Epithelial cell of esophagus (primary cell): Measurements from ENCODE around the gene FAR2.

Experiments
- DNase-seq: peaks from one replicate; pipeline ENCODE4 v3.0.0; 2010; ENCODE audit warnings: low read depth
- H3K4me3 ChIP-seq: 2 replicates; pipeline ENCODE4 v1.5.1; 2011; ENCODE audit warnings: mild to moderate bottlenecking, low read length, control low read depth
- TF ChIP-seq, protein P1 (sequence below): IDR thresholded peaks from 2 replicates; pipeline ENCODE4 v1.5.1; 2011; ENCODE audit warnings: low read depth, mild to moderate bottlenecking, low read length, control low read depth, inconsistent platforms; ENCODE audit not compliant: insufficient read depth; ENCODE audit errors: missing control alignments

The FAR2 gene

GRCh38 chr12:29232086-29232485 lies 83.0 kb downstream of the FAR2 start:
- no peak for DNase-seq
- H3K4me3 ChIP-seq = no peak overlapping the region
- TF ChIP-seq, protein P1, sequence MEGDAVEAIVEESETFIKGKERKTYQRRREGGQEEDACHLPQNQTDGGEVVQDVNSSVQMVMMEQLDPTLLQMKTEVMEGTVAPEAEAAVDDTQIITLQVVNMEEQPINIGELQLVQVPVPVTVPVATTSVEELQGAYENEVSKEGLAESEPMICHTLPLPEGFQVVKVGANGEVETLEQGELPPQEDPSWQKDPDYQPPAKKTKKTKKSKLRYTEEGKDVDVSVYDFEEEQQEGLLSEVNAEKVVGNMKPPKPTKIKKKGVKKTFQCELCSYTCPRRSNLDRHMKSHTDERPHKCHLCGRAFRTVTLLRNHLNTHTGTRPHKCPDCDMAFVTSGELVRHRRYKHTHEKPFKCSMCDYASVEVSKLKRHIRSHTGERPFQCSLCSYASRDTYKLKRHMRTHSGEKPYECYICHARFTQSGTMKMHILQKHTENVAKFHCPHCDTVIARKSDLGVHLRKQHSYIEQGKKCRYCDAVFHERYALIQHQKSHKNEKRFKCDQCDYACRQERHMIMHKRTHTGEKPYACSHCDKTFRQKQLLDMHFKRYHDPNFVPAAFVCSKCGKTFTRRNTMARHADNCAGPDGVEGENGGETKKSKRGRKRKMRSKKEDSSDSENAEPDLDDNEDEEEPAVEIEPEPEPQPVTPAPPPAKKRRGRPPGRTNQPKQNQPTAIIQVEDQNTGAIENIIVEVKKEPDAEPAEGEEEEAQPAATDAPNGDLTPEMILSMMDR = no peak

DNA sequence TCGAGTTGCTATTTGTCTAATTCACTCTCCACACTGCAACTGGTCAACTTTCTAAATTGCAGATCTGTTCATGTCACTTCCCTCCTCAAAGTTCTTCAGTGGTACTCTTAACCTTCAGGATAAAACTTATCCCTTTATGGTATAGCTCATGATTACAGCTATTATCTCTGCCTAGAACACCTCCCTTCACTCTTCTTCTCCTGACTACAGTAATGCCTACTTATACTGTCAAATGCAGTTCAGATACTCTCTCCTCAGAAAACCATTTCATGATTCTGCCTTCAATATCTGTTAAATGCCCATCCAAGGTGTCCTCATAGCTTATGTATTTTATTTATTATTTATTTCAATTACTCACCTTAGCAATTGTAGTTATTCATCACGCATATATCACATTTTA lies 85.5 kb downstream of the FAR2 start:
- TF ChIP-seq, protein P1 = no peak
- no peak for DNase-seq
- no peak overlapping the region for H3K4me3 ChIP-seq

GRCh38 chr12:29234965-29235626 lies 86.0 kb downstream of the FAR2 start:
- TF ChIP-seq, protein P1 = no peak
- peak; percentile 74 for DNase-seq
- no peak overlapping the region for H3K4me3 ChIP-seq

- H3K4me3 ChIP-seq = no peak overlapping the region
- TF ChIP-seq, protein P1 = no peak
- DNase-seq = peak; percentile 76
Observed at GRCh38 chr12:29238822-29239291, 89.8 kb downstream of the FAR2 start.

DNA sequence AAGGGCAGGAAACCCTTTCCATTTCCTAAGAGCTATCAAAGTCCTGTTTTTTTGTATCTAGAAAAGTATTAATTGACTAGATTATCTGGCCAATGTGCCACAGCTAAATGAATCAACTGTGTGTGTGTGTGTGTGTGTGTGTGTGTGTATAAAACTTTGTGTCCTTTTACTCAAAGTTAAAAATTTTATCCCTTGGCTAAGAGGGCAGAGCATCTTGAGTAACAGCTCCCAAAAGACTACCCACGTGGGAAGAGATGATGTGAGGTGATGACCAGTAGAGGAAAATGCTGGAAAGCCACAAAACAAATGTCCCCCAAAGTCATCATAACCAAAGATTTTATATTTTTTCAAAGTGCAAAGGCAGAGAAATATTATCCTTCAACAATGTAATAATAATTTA lies 90.3 kb downstream of the FAR2 start:
- no peak overlapping the region for H3K4me3 ChIP-seq
- no peak for DNase-seq
- TF ChIP-seq, protein P1 = no peak

GRCh38 chr12:29240441-29240840 lies 91.4 kb downstream of the FAR2 start:
- peak; percentile 60 for DNase-seq
- H3K4me3 ChIP-seq = no peak overlapping the region
- TF ChIP-seq, protein P1 = no peak
